Measurements from ENCODE around the gene ZC3H13.

- no peak for TF ChIP-seq CTCF (IDR thresholded peaks at IDR 0.05; ENCODE audit: insufficient read depth, low read length, poor library complexity, severe bottlenecking)
- no peak for TF ChIP-seq EZH2phosphoT487 (conservative IDR thresholded peaks at IDR 0.05; ENCODE audit: low read length)
Observed at GRCh38 chr13:46045424-46045823, 7.1 kb downstream of the ZC3H13 start.

Measured in SU-DHL-6 (cell line).